Fibroblast of lung (primary cell): ENCODE measurements around the gene UBB.

Source experiments
- CTCF ChIP-seq, 2 donors: IDR thresholded peaks in 1 of 2; conservative IDR thresholded peaks in 1 of 2; 1 replicate in 1 of 2; 2 replicates in 1 of 2; pipeline ENCODE4 v1.5.1; 2011 to 2012; ENCODE audit warnings: low read length in 2 of 2, control low read depth in 1 of 2, inconsistent platforms in 1 of 2, low read depth in 1 of 2, mild to moderate bottlenecking in 1 of 2
- EZH2 ChIP-seq: IDR thresholded peaks from 2 replicates; pipeline ENCODE4 v1.5.1; 2012; ENCODE audit warnings: low read length, control low read depth, mild to moderate bottlenecking; ENCODE audit errors: missing control alignments

GRCh38 chr17:16432017-16432416 is 51.1 kb downstream of the UBB start:
- TF ChIP-seq CTCF (conservative IDR thresholded peaks at IDR 0.05 in 1 of 2, IDR thresholded peaks at IDR 0.05 in 1 of 2; ENCODE audit: low read depth in 1 of 2, low read length in 2 of 2) (no peak), EZH2 (no peak)
